Endothelial cell of umbilical vein (primary cell): ENCODE results near the gene GMPPB. TPM values are rescaled to one million over a fixed set of nuclear protein-coding genes. Genes with fewer than 3 reads are reported as not detected.
A peak's percentile ranks its signal among the peaks of the same experiment; 100 is the strongest.

Experiments used
- BruUV-seq: library from RNA; stranded (reverse); fragments of 400-500 nt; replicated peaks from 2 replicates; lab custom pipeline; 2021; lab: Mats Ljungman, UMichigan
- CTCF ChIA-PET: fragments of 300-600, 350-600 bp; sonication (Branson Sonifier 250); formaldehyde crosslinking; loops from one replicate; lab custom pipeline; 2021; ENCODE audit warnings: antibody characterized with exemption, inconsistent platforms; lab: Charles Lee
- POLR2A ChIA-PET: fragments of 300-600, 350-600 bp; sonication (Branson Sonifier 250); formaldehyde crosslinking; loops from one replicate; lab custom pipeline; 2021; ENCODE audit warnings: antibody characterized with exemption, inconsistent platforms; lab: Charles Lee
- DNase-seq: peaks from one replicate; pipeline ENCODE4 v3.0.0-alpha.2; 2011; ENCODE audit warnings: low read depth, low spot score
- FAIRE-seq: peaks from 2 replicates; lab custom pipeline; 2011; peaks lifted over from hg19 to GRCh38; lab: Jason Lieb, UNC
- H2AFZ ChIP-seq: 2 replicates; pipeline ENCODE4 v1.6.0; 2012; ENCODE audit warnings: low read depth, low read length, control low read depth, inconsistent platforms
- H3K27ac ChIP-seq: 2 replicates; pipeline ENCODE4 v1.5.1; 2011; ENCODE audit warnings: low read depth, mild to moderate bottlenecking, control low read depth, low read length, moderate library complexity; ENCODE audit not compliant: insufficient read depth
- H3K27me3 ChIP-seq, 2 experiments: 2 replicates each; pipeline versions ENCODE4 v1.6.0 to v1.6.1; 2011; ENCODE audit warnings: low read length in 2 of 2, mixed read lengths in 1 of 2; ENCODE audit not compliant: control insufficient read depth in 2 of 2, insufficient read depth in 2 of 2
- H3K36me3 ChIP-seq, 2 experiments: 2 replicates in 1 of 2; 3 replicates in 1 of 2; pipeline ENCODE4 v1.5.1; 2011; ENCODE audit warnings: low read length in 2 of 2, mild to moderate bottlenecking in 1 of 2, moderate library complexity in 1 of 2; ENCODE audit not compliant: control insufficient read depth in 2 of 2, insufficient read depth in 2 of 2; ENCODE audit errors: extremely low read depth in 1 of 2
- H3K4me1 ChIP-seq: 3 replicates; pipeline ENCODE4 v1.5.1; 2011; ENCODE audit warnings: mild to moderate bottlenecking, low read length; ENCODE audit not compliant: control insufficient read depth, insufficient read depth; ENCODE audit errors: extremely low read depth
- H3K4me2 ChIP-seq: 2 replicates; pipeline ENCODE4 v1.6.1; 2011; ENCODE audit warnings: low read length, control low read depth, mixed read lengths; ENCODE audit not compliant: insufficient read depth
- H3K4me3 ChIP-seq, 3 experiments: fragments of 200-600 bp in 1 of 3; sonication (generic), shearing (Covaris generic) in 1 of 3; replicated peaks in 1 of 3; 2 replicates each; pipeline ENCODE4 v1.5.1; 2011 to 2016; ENCODE audit warnings: control low read depth in 3 of 3, low read length in 3 of 3, mild to moderate bottlenecking in 2 of 3, inconsistent platforms in 1 of 3, low read depth in 1 of 3, moderate library complexity in 1 of 3; ENCODE audit not compliant: insufficient read depth in 1 of 3
- H3K79me2 ChIP-seq: 2 replicates; pipeline ENCODE4 v1.6.0; 2012; ENCODE audit warnings: low read length, inconsistent platforms; ENCODE audit not compliant: control insufficient read depth, insufficient read depth
- H3K9ac ChIP-seq: replicated peaks from 2 replicates; pipeline ENCODE3; 2011; ENCODE audit warnings: low read length, control low read depth; ENCODE audit not compliant: insufficient read depth; ENCODE audit errors: extremely low read depth
- H3K9me1 ChIP-seq: replicated peaks from 3 replicates; pipeline ENCODE4 v1.6.0; 2011; ENCODE audit warnings: mild to moderate bottlenecking, low read length; ENCODE audit not compliant: control insufficient read depth, insufficient read depth; ENCODE audit errors: extremely low read depth
- H3K9me3 ChIP-seq: replicated peaks from 2 replicates; pipeline ENCODE4 v1.5.1; 2012; ENCODE audit warnings: low read length, inconsistent platforms; ENCODE audit not compliant: control insufficient read depth, insufficient read depth
- H4K20me1 ChIP-seq: replicated peaks from 2 replicates; pipeline ENCODE3; 2011; ENCODE audit warnings: mild to moderate bottlenecking, low read length; ENCODE audit not compliant: control insufficient read depth, insufficient read depth; ENCODE audit errors: extremely low read depth
- CTCF ChIP-seq, 2 donors: IDR thresholded peaks; 1 replicate in 1 of 2; 2 replicates in 1 of 2; pipeline ENCODE4 v1.5.1; 2011; ENCODE audit warnings: low read length in 2 of 2, mild to moderate bottlenecking in 2 of 2, moderate library complexity in 2 of 2, control low read depth in 1 of 2, inconsistent platforms in 1 of 2, low read depth in 1 of 2; ENCODE audit not compliant: insufficient read depth in 1 of 2; ENCODE audit errors: extremely low read depth in 1 of 2
- EZH2 ChIP-seq: IDR thresholded peaks from 2 replicates; pipeline ENCODE4 v1.6.1; 2012; ENCODE audit warnings: borderline replicate concordance, low read depth, mild to moderate bottlenecking, moderate library complexity, low read length, inconsistent platforms; ENCODE audit not compliant: severe bottlenecking
- FOS ChIP-seq: IDR thresholded peaks from 2 replicates; pipeline ENCODE4 v1.6.1; 2011; ENCODE audit warnings: mild to moderate bottlenecking, low read length, moderate library complexity, borderline replicate concordance; ENCODE audit not compliant: insufficient read depth
- JUN ChIP-seq: IDR thresholded peaks from 2 replicates; pipeline ENCODE4 v1.6.1; 2011; ENCODE audit warnings: borderline replicate concordance, low read depth; ENCODE audit not compliant: insufficient read length, insufficient read depth
- MAX ChIP-seq: IDR thresholded peaks from 2 replicates; pipeline ENCODE4 v1.6.1; 2011; ENCODE audit not compliant: insufficient read depth, insufficient read length
- MYC ChIP-seq: IDR thresholded peaks from one replicate; pipeline ENCODE4 v1.6.1; 2011; ENCODE audit warnings: mild to moderate bottlenecking, low read depth, low read length
- POLR2A ChIP-seq: IDR thresholded peaks from 2 replicates; pipeline ENCODE4 v1.6.1; 2012; ENCODE audit warnings: low read depth, mild to moderate bottlenecking, control low read depth, low read length
- POLR2AphosphoS5 ChIP-seq: IDR thresholded peaks from 2 replicates; pipeline ENCODE4 v1.6.1; 2012; ENCODE audit warnings: low read depth, mild to moderate bottlenecking, control low read depth, low read length, moderate library complexity; ENCODE audit not compliant: insufficient read depth
- dilution Hi-C: fragments of 300-500 bp; cut with MboI; formaldehyde crosslinking; loops from one replicate; pipeline ENCODE4 v1.15.0; 2019; ENCODE audit warnings: low sequenced_read_pairs; ENCODE audit not compliant: extremely low pct_ligation_motif_present
- intact Hi-C: fragments of 100-400 bp; cut with micrococcal nuclease; formaldehyde crosslinking; loops from one replicate; pipeline ENCODE4 v1.10.0; 2022
- polyA plus RNA-seq, 4 experiments: library from polyadenylated mRNA; depleted of rRNA in 3 of 4; stranded (reverse) in 3 of 4; unstranded in 1 of 4; fragments of >200 nt; gene quantifications; 2 replicates each; pipeline versions ENCODE4 v1.2.1 to v1.2.3, GENCODE V29; 2011 to 2012; ENCODE audit warnings: missing spikeins in 1 of 4
- total RNA-seq: library from RNA; stranded (reverse); gene quantifications from 2 replicates; pipeline ENCODE4 v1.2.3, GENCODE V29; 2021

The GMPPB gene
- total and polyA plus RNA-seq, 2 donors (not counting 3 experiments of a cell fraction or from before 2014, with no cell fraction given), result 52.5 to 62.0 TPM

GRCh38 chr3:49675912-49676311 lies 47.8 kb downstream of the GMPPB start:
- H3K9me3 ChIP-seq, result no peaks in the 10 kb centered on the region
- ChIA-PET POLR2A (no interaction called here), CTCF (interaction anchor here (2.2 kb wide), 1 partner anchor 136 kb away, joined by 11 read pairs; no protein-coding TSS in a partner anchor)
- no peak overlapping the region for H3K4me3 ChIP-seq
- H3K36me3 ChIP-seq, result peaks cover 0 to 6% of the 10 kb centered on the region in 2 experiments
- intact Hi-C loops (no loop called here), dilution Hi-C loops (no loop called here)
- TSS peak; percentile 28 for BruUV-seq
- no peaks in the 10 kb centered on the region for H4K20me1 ChIP-seq
- no peak overlapping the region for H3K27ac ChIP-seq
- H3K79me2 ChIP-seq, result peaks cover 3% of the 10 kb centered on the region
- H3K9ac ChIP-seq, result no peak overlapping the region
- TF ChIP-seq CTCF (IDR thresholded peaks at IDR 0.05; ENCODE audit: extremely low read depth in 1 of 2, insufficient read depth in 1 of 2, low read depth in 1 of 2, low read length in 2 of 2), result no peak
- TF ChIP-seq JUN, result no peak
- TF ChIP-seq MAX, result no peak
- TF ChIP-seq EZH2, result no peak
- TF ChIP-seq MYC, result no peak
- TF ChIP-seq POLR2A, result no peak
- TF ChIP-seq FOS, result no peak
- TF ChIP-seq POLR2AphosphoS5, result no peak
- H3K4me1 ChIP-seq, result peaks cover 4% of the 10 kb centered on the region
- DNase-seq, result no peak
- H3K9me1 ChIP-seq, result no peaks in the 10 kb centered on the region
- H3K4me2 ChIP-seq, result no peak overlapping the region
- H2AFZ ChIP-seq, result no peak overlapping the region
- H3K27me3 ChIP-seq, result no peaks in the 10 kb centered on the region
- FAIRE-seq, result no peak
